NCI-H2227 (cell line): ENCODE data around the gene BSX.

Experiments
- DNase-seq: peaks from one replicate; lab custom pipeline; 2025; ENCODE audit not compliant: unreplicated experiment; lab: John Stamatoyannopoulos, UW

BSX gene

DNA sequence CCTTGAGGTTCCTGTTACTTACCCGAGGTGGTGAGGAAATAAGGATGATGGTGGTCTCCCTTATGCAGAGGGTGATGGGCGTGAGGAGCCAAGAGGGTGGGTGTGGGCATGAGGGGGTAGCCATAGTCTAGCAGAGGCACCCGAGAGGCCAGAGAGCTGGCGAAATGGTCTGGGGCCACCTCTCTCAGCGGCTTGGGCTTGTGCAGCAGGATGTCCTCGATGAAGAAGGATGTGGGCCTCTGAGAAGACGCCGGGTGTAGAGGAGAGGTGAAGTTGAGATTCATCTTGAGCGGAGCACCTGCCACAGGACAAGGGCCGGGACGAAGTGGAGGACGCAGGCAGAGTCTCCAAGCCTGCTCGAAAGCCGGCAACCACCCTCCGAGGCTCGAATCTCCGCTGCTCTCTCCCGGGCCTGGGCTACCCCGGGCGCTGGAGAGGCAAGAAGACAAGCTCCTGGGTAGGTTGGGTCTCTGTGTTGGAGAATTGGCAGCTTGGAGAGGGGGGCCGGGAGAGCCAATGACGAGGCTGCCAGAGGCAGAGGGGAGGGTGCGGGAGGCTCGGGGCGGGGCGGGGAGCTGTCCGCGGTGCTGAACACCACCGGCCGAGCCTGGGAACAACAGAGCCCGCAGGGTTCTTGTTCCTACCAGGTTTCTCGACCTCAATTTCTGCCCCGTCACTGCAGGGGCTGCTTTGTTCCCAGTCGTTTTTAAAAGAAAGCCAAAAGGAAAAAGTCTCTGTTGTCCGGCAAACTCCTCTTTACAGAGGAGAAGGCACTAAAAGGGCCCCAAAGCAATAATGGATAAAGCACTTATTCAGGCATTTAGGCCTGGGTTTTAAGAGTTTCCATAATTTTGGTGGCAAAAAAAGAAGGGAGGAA is at the start of gene BSX:
Gene BSX, minus strand, starts transcription at position 447 of the 877 bp plus-strand sequence. Its CDS starts 163 bp downstream, at position 284.
- DNase-seq, result peak; percentile 64

DNA sequence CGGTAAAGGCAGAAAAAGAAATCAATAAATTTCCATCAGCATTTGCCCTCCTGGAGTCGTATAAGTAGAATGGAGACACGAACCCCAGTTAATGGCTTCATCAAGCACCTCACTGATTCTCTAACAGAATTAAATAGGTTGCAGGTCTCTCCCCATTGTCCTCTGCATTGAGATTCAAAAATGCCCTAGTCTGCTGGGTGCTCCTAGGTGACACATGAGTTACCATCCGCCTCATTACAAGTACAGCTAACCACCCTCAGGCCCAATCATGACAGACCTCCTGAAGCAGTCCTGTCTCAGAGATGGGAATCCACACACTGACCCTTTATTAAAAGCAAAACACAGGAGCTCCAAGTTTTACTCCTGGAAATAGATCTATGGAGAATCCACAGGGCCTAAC is 48.9 kb upstream of the BSX start:
- DNase-seq, result peak; percentile 28

DNA sequence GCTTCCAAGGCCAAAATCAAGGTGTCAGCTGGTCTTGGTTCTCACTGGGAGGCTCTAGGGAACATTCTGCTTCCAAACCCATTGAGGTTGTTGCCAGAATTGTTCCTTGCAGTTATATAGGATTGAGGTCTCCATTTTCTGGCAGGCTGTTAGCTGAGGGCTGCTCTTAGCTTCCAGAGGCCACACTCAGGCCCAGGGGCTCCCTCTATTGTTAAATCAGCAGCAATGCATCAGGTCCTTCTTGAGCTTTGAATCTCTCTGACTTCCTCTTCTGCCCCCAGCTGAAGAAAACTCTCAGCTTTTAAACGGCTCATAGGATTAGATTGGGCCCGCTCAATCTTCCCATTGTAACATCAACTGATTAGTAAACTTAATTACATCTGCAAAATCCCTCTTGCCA is 39.3 kb upstream of the BSX start:
- peak; percentile 64 for DNase-seq

DNA sequence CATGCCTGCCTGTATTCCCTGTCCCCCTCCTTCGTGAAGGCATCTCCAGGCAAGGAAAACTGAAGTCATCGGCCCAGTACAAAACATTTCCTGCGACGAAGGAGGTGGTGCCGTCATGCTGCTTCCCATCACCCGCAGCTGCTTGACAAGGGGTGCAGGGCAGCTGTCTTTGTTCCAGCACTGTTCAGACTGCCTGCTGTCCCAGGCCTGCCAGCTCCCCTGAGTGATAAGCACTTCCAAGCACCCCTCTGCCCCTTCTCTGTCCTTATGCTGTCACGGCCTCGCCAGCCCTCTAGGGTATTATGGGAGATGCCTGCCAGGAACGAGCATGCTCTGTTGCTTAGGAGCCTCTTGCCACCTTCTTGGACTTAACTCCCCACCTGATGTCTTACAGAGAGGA is 37.1 kb upstream of the BSX start:
- DNase-seq, result no peak

DNA sequence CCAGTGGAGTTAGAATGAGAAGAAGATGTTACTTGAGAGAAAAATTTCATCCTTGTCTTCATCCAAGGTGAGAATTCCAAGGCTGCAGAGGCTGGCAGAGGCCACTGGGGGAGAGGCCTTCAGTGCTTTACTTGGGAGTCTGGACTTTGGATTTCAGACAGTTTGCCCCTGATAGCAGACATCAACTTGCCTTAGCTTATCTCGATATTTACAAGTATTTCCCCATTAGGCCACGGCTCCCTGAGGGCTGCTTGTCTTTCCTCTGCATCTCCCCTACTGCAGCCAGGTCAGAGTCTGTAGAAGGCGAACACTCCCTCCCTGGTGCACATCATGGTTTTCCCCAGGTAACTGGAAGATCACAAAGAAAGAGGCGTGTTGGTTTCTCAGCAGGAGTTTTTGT is 29.9 kb upstream of the BSX start:
- no peak for DNase-seq

DNA sequence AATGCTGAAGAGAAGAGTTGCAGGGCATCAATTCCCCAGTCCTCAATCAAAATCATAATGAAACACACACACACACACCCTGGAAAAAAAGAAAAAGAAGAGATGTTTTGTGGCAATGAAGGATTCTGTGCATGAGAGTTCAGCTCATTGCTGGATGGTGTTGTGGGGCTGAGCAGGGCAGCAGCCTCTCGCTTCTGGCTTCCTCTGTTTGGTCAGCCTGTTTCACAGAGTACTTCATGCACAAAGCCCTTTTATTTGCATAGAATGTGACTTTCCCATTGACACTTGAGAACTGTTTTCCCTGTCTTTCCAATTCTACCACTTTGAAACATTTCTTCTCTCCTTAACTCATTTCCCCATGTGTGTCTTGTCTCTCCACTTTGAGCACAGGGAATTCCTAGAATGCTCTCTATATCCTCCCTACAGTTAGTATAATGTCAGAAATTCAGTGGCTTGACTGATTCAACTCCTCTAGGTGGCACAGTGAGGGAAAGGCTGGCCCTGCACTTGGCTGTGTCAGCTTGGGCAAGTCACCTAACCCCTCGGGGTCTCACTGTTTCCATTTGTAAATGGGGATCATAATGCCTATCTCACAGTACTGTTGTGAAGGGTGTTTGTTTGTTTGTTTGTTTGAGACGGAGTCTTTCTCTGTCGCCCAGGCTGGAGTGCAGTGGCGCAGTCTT is 25.4 kb upstream of the BSX start:
- no peak for DNase-seq

DNA sequence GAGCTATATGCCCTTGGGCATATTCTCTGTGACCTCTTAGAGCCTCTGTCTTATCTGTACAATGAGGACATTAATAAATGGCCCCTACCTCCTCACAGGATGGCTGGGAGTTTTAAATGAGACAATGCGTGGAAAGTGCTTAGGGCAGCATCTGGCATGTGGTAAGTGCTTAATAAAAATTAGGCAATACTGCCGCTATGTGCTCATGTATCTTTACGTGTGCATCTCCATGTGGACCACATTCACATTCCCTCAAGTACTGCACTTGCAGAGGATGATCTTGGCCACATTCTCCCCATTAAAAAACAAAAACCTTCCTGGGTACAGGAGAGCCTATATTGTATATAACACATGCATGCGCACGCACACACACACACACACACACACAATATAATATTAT is 19.1 kb upstream of the BSX start:
- DNase-seq, result no peak

DNA sequence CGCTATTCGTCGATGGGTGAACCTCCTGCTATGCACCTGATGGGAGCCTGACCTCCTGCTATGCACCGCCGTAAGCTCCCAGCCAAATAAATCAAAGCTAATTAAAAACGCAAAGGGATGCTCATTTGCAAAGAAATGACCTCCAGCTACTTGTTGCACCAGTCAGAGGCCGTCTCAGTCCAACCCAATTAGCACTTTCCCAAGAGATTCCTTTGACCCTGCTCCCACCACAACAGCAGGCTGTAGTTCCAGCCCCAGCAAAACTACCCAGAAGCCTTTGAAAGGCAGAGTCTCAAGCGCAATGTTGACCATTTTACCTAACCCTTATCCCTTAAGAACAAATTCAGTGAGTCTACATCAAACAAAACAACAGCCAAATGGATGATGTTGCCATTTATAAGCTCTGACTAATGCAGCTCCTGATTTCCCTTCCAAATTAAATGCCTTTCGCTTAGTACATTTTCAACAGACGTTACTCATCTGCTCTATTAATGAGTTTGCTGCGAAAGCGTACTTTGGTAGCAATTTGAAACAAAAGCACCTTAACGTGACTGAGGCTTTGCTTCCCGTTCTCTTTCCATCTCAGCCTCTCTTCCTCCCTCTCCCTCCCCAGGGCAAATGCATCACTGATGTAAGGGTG is 17.2 kb upstream of the BSX start:
- DNase-seq, result no peak

DNA sequence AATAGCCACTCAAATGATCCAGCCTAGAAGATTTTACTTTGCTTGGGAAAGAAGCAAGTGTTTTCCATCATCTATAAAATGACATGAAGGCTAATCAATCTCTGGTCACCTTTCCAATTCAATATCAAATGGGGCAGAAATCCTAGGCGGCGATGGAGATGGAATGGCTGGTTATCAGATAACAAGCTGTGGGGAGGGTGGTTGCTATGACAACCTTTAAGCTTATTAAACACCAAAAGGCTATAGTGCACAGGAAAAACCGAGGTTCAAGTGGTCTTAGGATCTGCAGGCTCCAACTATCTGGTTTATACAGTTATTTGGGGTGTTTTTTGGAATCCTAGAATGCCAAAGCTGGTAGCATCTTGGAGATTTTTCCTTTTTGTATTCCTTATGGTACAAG is 13.9 kb upstream of the BSX start:
- DNase-seq, result peak; percentile 7

DNA sequence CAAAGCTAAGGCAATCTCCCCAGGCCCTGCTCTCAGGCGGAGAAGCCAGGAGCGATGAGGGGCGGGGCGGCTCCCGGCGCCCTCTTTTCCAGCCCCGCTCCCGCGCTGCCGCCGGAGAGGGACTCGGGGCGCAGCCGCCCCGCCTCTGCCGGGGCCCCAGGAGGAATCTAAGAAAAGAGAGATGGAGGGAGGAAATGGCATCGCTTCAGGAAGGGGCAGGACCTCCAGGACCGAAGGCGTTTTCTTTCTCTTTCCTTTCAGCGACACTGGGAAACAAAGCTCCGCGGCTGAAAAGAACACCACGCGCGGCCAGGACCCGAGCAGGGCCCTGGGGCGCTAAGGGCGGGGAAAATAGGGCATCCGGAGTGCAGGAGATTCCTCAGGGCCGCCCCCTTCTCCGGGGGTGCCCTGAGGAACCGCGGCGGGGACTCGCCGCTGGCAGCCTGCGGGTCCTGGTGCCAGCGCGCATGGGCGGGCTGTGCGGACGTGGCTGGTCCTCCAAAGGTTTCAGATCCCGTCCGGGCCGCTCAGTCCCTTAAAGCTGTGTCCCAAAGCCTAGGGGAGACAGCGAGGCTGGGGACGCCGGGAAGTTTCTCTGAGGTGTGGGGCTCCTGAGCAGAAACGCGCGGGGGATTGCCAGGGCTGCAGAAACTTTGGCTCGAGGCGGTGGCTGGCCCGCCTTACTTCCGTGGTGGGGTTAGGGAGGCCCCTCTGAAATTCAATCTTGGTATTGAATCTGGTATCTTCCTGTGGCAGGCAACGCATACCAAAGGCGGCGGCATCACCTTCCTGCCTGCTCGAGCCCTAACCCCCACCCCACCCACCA is 2.8 kb upstream of the BSX start:
- peak; percentile 57 for DNase-seq

DNA sequence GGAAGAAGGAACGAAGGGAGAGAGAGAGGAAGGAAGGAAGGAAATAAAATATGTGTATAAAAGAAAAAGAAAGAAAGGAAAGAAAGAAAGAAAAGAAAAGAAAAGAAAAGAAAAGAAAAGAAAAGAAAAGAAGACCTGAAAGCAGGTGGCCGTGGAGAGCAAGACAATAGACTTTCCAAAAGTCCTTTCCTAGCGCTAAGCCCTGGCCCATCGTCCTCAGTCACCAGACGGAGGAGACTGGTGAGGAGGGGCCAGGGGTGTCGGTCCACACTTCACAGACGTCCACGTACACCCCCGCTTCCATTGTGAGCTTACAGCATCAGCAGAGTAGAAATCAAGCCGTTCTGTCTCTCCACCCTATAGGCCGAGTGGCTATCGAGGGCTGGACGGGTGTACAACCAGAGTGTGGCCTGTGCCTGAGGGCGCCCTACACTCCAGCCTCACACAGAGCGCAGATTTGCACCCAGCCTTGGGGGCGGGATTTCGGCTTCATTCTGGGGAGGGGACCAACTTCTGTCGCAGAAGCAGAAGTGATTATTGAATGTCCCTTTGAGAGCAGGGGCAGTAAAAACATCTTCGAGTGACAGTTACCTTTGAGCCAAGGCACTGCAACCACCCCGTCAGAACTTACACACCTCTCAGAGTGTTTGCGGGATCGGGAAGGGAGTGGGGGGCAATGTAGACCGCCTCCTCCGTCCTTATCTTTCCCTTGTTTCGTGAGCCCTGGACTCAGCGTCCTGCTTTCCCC is 2.0 kb upstream of the BSX start:
- DNase-seq, result peak; percentile 59

DNA sequence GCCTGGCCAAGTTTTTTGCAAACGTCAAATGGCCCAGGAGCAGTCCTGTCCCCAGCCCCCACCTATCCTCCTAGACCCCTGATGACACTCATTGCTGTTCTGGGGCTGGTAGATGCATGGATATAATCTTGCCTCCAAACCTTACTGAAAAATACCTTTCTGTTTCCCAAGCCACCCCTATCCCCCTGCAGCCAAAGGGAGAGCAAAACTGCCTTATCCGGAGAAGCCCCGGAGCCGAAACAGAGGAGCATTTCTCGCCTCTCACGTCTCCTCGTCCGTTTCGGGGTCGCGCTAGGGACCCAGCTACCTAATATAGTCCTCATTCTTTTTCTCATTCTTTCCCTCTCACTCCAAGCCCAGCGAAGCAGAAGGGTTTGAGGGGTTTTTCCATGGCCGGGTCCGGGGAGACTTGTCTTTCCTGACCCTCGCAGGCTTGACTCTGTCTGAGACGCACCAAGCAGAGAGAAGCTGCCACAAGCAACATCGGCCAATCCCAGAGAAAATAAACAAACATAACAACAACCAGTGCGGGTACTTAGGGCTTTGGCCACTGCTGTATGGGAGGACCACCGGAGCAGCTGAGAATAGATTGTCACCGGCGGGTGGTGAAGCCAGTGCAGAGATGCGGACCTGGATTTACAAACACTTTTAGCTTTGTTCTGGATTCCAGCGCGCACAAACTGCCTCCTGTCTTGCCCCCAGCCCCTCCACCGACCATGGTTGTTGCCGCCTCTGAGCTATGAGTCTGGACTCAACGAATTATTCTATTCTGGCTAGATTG is 1.6 kb downstream of the BSX start:
- DNase-seq, result peak; percentile 14

DNA sequence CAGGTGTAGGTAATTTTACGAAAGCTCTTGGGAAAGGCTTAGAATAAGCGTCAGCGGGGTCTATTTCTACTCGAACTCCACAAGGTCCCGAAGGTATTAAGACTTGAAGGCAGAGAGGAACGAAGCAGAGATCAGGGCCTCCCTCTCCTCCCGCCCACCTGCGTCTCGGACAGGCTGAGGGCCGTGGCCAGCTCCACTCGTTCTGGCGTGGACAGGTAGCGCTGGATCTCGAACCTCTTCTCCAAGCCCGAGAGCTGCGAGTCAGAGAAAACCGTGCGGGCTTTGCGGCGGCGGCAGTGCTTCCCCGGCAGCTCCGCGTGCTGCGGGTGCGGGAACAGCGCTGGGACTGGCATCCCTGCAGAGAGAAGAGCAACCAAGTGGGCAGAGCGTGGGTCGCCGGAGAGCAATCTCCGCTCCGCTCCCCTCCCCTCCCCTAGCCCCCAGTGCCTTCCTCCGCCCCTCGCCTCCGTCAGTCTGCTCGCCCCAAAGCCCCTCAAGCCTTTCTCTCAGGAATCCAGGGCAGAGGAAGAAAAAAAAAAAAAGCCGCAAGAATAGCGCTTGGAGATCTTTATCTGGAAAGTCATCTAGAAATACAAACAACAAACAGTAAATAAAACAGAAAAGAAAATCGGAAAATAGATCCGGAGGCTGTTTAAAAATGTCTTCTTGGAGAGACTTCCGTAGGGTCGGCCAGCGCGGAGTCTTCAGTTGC is 2.4 kb downstream of the BSX start:
- no peak for DNase-seq

DNA sequence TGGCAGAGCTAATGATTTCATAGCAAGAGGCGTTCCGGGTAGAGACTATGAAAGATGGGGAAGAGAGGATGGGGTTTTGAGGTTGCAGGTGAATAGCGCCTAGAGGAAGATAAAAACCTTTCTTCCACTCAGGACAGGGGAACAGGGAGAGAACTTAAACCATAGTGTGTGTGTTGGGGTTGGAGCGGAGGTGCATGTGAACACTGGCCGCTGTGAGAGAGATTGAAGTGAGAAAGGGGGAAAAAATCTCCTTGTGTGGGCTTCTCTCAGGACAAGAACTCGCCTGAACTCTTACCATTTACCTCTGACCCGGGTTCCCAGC is 3.4 kb downstream of the BSX start:
- DNase-seq, result no peak

DNA sequence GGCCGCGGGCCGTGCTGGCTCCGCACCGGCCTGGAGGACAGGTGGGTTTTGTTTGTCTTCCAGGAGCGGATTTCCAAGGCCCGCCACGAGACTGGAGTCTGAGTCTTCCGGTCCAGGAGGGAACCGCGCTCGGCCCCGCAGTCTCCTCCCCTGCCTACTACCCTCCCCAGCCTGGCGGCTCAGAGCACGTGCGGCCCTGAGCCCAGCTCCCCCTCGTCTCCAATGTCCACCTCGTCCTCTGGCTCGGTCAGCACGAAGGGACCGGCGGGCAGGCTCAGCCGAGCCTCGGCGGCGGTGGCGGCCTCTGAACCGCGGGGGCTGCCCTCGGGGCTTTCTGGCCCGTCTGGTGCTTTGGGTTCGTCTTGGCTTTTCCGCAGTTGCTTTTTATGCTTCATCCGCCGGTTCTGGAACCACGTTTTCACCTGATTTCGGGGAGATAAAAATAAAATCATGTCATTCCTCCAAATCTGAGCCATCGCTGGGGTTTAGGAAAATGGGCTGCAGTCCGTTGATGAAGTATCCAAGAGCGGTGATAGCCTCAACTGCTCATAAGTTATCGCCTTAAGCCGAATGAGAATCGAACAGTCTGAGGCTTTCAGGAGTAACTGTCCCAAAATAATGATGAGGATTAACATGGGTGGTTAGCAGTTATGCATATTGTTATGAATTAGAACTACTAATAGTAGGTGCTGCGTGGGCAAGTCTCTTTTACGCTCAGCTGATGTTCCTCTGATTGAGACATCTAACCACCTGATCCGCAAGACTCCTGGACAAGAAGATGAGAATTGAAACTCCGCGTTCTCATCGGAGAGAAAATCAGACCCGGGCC is 4.0 kb downstream of the BSX start:
- no peak for DNase-seq

DNA sequence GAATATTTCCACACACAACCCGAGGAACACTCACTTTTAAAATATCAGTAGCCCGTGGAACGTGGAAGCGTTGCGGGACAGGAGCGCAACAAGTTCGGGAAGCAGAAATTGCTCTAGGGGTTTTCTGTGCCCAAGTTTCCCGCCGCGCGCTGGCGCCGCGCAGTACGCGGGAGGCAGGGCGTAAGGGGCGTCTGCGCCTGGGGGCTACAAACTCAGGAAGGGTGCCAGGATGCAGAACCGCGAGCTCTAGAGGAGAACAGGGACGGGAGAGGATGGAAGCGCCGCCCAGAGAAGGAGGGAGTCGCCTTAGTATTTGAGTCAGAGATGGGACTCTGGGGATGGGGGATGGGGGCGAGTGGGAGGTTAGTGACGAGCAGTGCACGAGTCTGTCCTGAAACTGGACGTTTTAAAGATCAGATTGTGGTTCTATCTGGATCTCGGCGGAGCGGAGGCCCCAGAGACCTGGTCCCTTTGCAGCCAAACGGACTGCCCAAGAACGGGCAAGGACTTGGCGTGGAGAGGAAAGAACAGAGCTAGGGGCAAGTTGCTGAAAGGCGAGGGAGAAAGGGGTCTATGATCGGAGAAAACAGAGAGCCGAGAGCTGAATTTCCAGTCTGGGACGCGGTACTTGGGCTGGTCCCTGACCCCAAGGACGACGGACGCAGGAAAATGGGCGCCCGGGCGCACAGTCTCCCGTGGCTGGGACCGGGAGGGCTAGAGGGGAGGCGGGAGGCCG is 4.7 kb downstream of the BSX start:
- no peak for DNase-seq

DNA sequence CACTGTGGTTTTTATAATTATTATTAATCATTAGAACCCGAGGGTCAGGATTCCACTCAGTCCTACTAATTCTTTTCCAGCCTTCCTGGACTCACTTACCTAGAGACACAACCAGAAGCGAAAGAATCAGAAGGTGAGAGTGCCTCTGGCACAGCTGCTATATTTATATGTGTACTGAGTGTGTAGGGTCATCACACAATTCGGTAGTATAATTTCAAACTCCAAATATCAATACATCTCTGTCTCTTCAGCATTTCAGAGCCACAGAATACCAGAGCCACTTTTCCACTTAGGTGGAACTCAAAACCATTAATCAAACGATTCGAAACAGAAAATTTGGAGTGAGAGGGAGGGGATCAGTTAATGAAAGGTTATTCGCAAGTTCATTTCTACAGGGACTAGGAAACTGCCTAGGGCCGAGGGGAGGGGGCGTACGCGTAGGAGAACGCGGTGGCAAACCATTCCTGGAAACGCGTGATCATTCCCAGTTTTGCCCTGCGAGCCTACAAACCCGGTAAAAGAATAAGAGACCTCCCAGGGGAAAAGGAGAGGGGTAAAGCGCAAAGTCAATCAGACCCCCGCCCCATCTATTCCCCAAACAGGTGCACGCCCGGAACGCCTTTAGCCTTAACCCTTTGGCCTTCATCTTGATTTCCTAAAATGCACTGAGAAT is 5.4 kb downstream of the BSX start:
- DNase-seq, result no peak
